Mesendoderm (in vitro differentiated cells): Measurements from ENCODE around the gene NAA38.

ENCODE experiments used
- DNase-seq: peaks from one replicate; pipeline ENCODE4 v3.0.0; 2013
- H2AK5ac ChIP-seq: 2 replicates; pipeline ENCODE4 v1.6.1; 2013; ENCODE audit warnings: low read length, inconsistent platforms
- H2BK120ac ChIP-seq: 2 replicates; pipeline ENCODE4 v1.6.1; 2013; ENCODE audit warnings: low read depth, mild to moderate bottlenecking, low read length, moderate library complexity, mixed read lengths
- H2BK15ac ChIP-seq: replicated peaks from 2 replicates; pipeline ENCODE4 v1.6.1; 2013; ENCODE audit warnings: low read depth, mild to moderate bottlenecking, moderate library complexity
- H2BK5ac ChIP-seq: 2 replicates; pipeline ENCODE4 v1.6.1; 2013; ENCODE audit warnings: low read length, inconsistent platforms
- H3K18ac ChIP-seq: 2 replicates; pipeline ENCODE4 v1.6.1; 2013; ENCODE audit warnings: mild to moderate bottlenecking, low read length, mixed read lengths
- H3K23ac ChIP-seq: one replicate; pipeline ENCODE4 v1.6.1; 2013; ENCODE audit warnings: low read length
- H3K27ac ChIP-seq: 2 replicates; pipeline ENCODE4 v1.5.1; 2013; ENCODE audit warnings: low read depth, mild to moderate bottlenecking, inconsistent platforms, low read length, moderate library complexity
- H3K27me3 ChIP-seq: 2 replicates; pipeline ENCODE4 v1.6.1; 2013; ENCODE audit warnings: low read length, control low read depth, mild to moderate bottlenecking, inconsistent platforms; ENCODE audit not compliant: insufficient read depth, poor library complexity
- H3K36me3 ChIP-seq: 2 replicates; pipeline ENCODE4 v1.6.1; 2013; ENCODE audit warnings: low read length, inconsistent platforms; ENCODE audit not compliant: control insufficient read depth, insufficient read depth
- H3K4ac ChIP-seq: one replicate; pipeline ENCODE4 v1.6.1; 2013; ENCODE audit warnings: low read depth, mild to moderate bottlenecking, low read length, moderate library complexity
- H3K4me1 ChIP-seq: 2 replicates; pipeline ENCODE4 v1.6.1; 2013; ENCODE audit warnings: low read depth, low read length, inconsistent platforms; ENCODE audit not compliant: control insufficient read depth
- H3K4me2 ChIP-seq: 2 replicates; pipeline ENCODE4 v1.6.1; 2013; ENCODE audit warnings: low read length
- H3K4me3 ChIP-seq: 2 replicates; pipeline ENCODE4 v1.5.1; 2013; ENCODE audit warnings: mild to moderate bottlenecking, low read length
- H3K56ac ChIP-seq: one replicate; pipeline ENCODE4 v1.6.1; 2013; ENCODE audit warnings: low read length
- H3K79me1 ChIP-seq: 2 replicates; pipeline ENCODE4 v1.6.1; 2013; ENCODE audit warnings: low read length, inconsistent platforms
- H3K79me2 ChIP-seq: 2 replicates; pipeline ENCODE4 v1.6.1; 2013; ENCODE audit warnings: mild to moderate bottlenecking, low read length; ENCODE audit not compliant: control insufficient read depth, insufficient read depth
- H3K9ac ChIP-seq: 2 replicates; pipeline ENCODE4 v1.6.1; 2013; ENCODE audit warnings: low read length, inconsistent platforms
- H4K5ac ChIP-seq: one replicate; pipeline ENCODE4 v1.6.1; 2013; ENCODE audit warnings: low read length
- H4K8ac ChIP-seq: one replicate; pipeline ENCODE4 v1.6.1; 2013; ENCODE audit warnings: low read depth, mild to moderate bottlenecking, control low read depth, low read length, moderate library complexity
- WGBS: extraction: QIAGEN DNeasy Blood & Tissue Kit; methylation state at CpG from one replicate; pipeline ENCODE4 v1.1.7; 2013; ENCODE audit warnings: low lambda C conversion rate, missing lambda C conversion rate; ENCODE audit not compliant: insufficient coverage; ENCODE audit errors: extremely low coverage; 5-methylcytosine and 5-hydroxymethylcytosine counted together

Gene NAA38

GRCh38 chr17:7838090-7839075 lies 19.0 kb downstream of the NAA38 start:
- H2AK5ac ChIP-seq = no peak overlapping the region
- peak overlapping the region; percentile 79 for H3K56ac ChIP-seq
- H3K4me2 ChIP-seq = peak overlapping the region; percentile 16
- no peak overlapping the region for H2BK15ac ChIP-seq
- H3K4me3 ChIP-seq = no peak overlapping the region
- H3K9ac ChIP-seq = peak overlapping the region; percentile 56
- H3K79me2 ChIP-seq = no peaks in the 10 kb centered on the region
- H3K27ac ChIP-seq = no peak overlapping the region
- peaks cover 10% of the 10 kb centered on the region for H3K4me1 ChIP-seq
- no CpG with 5 or more reads among the region's 12 CpGs for WGBS
- H3K36me3 ChIP-seq = no peaks in the 10 kb centered on the region
- DNase-seq = peak; percentile 85
- no peaks in the 10 kb centered on the region for H3K79me1 ChIP-seq
- no peak overlapping the region for H4K8ac ChIP-seq
- H3K4ac ChIP-seq = no peak overlapping the region
- H2BK5ac ChIP-seq = no peak overlapping the region
- H3K27me3 ChIP-seq = no peaks in the 10 kb centered on the region
- H3K23ac ChIP-seq = no peak overlapping the region
- H3K18ac ChIP-seq = peak overlapping the region; percentile 43
- H2BK120ac ChIP-seq = no peak overlapping the region
- H4K5ac ChIP-seq = no peak overlapping the region

GRCh38 chr17:7837408-7838088 lies 19.8 kb downstream of the NAA38 start:
- Histone ChIP-seq H3K27me3 (no peaks in the 10 kb centered on the region), H3K4me2 (peak overlapping the region; percentile 18), H3K9ac (peak overlapping the region; percentile 29), H3K4me1 (peaks cover 11% of the 10 kb centered on the region), H2BK15ac (no peak overlapping the region), H3K23ac (no peak overlapping the region), H2BK120ac (no peak overlapping the region), H3K36me3 (no peaks in the 10 kb centered on the region), H4K8ac (no peak overlapping the region), H3K27ac (no peak overlapping the region), H3K79me1 (no peaks in the 10 kb centered on the region), H2BK5ac (no peak overlapping the region), H4K5ac (no peak overlapping the region), H3K18ac (peak overlapping the region; percentile 43), H3K4ac (no peak overlapping the region), H3K56ac (peak overlapping the region; percentile 29), H3K4me3 (no peak overlapping the region), H3K79me2 (no peaks in the 10 kb centered on the region), H2AK5ac (no peak overlapping the region)
- no CpG with 5 or more reads among the region's 8 CpGs for WGBS
- peak; percentile 51 for DNase-seq

GRCh38 chr17:7836596-7837407 lies 20.6 kb downstream of the NAA38 start:
- Histone ChIP-seq H3K79me2 (no peaks in the 10 kb centered on the region), H2BK5ac (no peak overlapping the region), H3K23ac (no peak overlapping the region), H3K27me3 (no peaks in the 10 kb centered on the region), H3K4me2 (peak overlapping the region; percentile 70), H3K18ac (peak overlapping the region; percentile 65), H3K4me1 (peaks cover 11% of the 10 kb centered on the region), H4K5ac (no peak overlapping the region), H3K56ac (peak overlapping the region; percentile 92), H3K79me1 (no peaks in the 10 kb centered on the region), H2AK5ac (no peak overlapping the region), H3K36me3 (no peaks in the 10 kb centered on the region), H3K9ac (peak overlapping the region; percentile 73), H3K27ac (peak overlapping the region; percentile 24), H2BK15ac (no peak overlapping the region), H2BK120ac (no peak overlapping the region), H3K4me3 (peak overlapping the region; percentile 49), H4K8ac (no peak overlapping the region), H3K4ac (no peak overlapping the region)
- peak; percentile 99 for DNase-seq
- WGBS = no CpG with 5 or more reads among the region's 19 CpGs

GRCh38 chr17:7835814-7836595 lies 21.4 kb downstream of the NAA38 start:
- H3K4me2 ChIP-seq = peak overlapping the region; percentile 70
- peak overlapping the region; percentile 73 for H3K9ac ChIP-seq
- H3K4ac ChIP-seq = no peak overlapping the region
- peak overlapping the region; percentile 49 for H3K4me3 ChIP-seq
- no peak overlapping the region for H4K5ac ChIP-seq
- H2BK120ac ChIP-seq = no peak overlapping the region
- DNase-seq = peak; percentile 66
- no peak overlapping the region for H2BK15ac ChIP-seq
- no peaks in the 10 kb centered on the region for H3K79me2 ChIP-seq
- peak overlapping the region; percentile 65 for H3K18ac ChIP-seq
- no peaks in the 10 kb centered on the region for H3K27me3 ChIP-seq
- no peaks in the 10 kb centered on the region for H3K36me3 ChIP-seq
- peaks cover 6% of the 10 kb centered on the region for H3K4me1 ChIP-seq
- peak overlapping the region; percentile 24 for H3K27ac ChIP-seq
- H2AK5ac ChIP-seq = no peak overlapping the region
- H3K79me1 ChIP-seq = no peaks in the 10 kb centered on the region
- WGBS = no CpG with 5 or more reads among the region's 61 CpGs
- no peak overlapping the region for H4K8ac ChIP-seq
- H3K23ac ChIP-seq = no peak overlapping the region
- peak overlapping the region; percentile 92 for H3K56ac ChIP-seq
- H2BK5ac ChIP-seq = peak overlapping the region; percentile 18
